ENCODE results near the gene OR11G2. TPM values are rescaled to one million over a fixed set of nuclear protein-coding genes. Genes with fewer than 3 reads are reported as not detected.

OR11G2 gene
- total and polyA plus RNA-seq, 2 donors (not counting 3 experiments of a cell fraction or from before 2014, with no cell fraction given) = not detected

GRCh38 chr14:20180486-20180885 lies 10.2 kb upstream of the OR11G2 start:
- no TSS peak for BruUV-seq (replicated peaks)
- no peak overlapping the region for H3K4me3 ChIP-seq (replicated peaks in 1 of 3; ENCODE audit: insufficient read depth in 1 of 3, low read depth in 1 of 3, low read length in 3 of 3)
- no peak overlapping the region for H2AFZ ChIP-seq (ENCODE audit: low read depth, low read length)
- intact Hi-C loops (cut with micrococcal nuclease) (no loop called here), dilution Hi-C loops (cut with MboI; ENCODE audit: extremely low pct_ligation_motif_present, low sequenced_read_pairs) (no loop called here)
- no peak overlapping the region for H3K27ac ChIP-seq (ENCODE audit: insufficient read depth, low read depth, low read length)
- no peak for TF ChIP-seq MYC (IDR thresholded peaks at IDR 0.05; ENCODE audit: low read depth, low read length)
- no peak for TF ChIP-seq EZH2 (IDR thresholded peaks at IDR 0.05; ENCODE audit: borderline replicate concordance, low read depth, low read length, severe bottlenecking)
- no peaks in the 10 kb centered on the region for H4K20me1 ChIP-seq (replicated peaks; ENCODE audit: control insufficient read depth, extremely low read depth, insufficient read depth, low read length)
- FAIRE-seq (no peak), DNase-seq (ENCODE audit: low read depth, low spot score) (no peak)
- ChIA-PET CTCF (no interaction called here), POLR2A (no interaction called here)
- H3K79me2 ChIP-seq (ENCODE audit: control insufficient read depth, insufficient read depth, low read length) = no peaks in the 10 kb centered on the region
- H3K27me3 ChIP-seq (ENCODE audit: control insufficient read depth in 2 of 2, insufficient read depth in 2 of 2, low read length in 2 of 2) = no peaks in the 10 kb centered on the region
- H3K36me3 ChIP-seq (ENCODE audit: control insufficient read depth in 2 of 2, extremely low read depth in 1 of 2, insufficient read depth in 2 of 2, low read length in 2 of 2) = no peaks in the 10 kb centered on the region
- no peak overlapping the region for H3K4me2 ChIP-seq (ENCODE audit: insufficient read depth, low read length)
- no peak overlapping the region for H3K9ac ChIP-seq (replicated peaks; ENCODE audit: extremely low read depth, insufficient read depth, low read length)
- H3K9me3 ChIP-seq (replicated peaks; ENCODE audit: control insufficient read depth, insufficient read depth, low read length) = peaks cover 7% of the 10 kb centered on the region
- no peaks in the 10 kb centered on the region for H3K9me1 ChIP-seq (replicated peaks; ENCODE audit: control insufficient read depth, extremely low read depth, insufficient read depth, low read length)
- no peaks in the 10 kb centered on the region for H3K4me1 ChIP-seq (ENCODE audit: control insufficient read depth, extremely low read depth, insufficient read depth, low read length)

GRCh38 chr14:20184181-20184580 lies 6.5 kb upstream of the OR11G2 start:
- DNase-seq (ENCODE audit: low read depth, low spot score) (no peak), FAIRE-seq (no peak)
- no peak overlapping the region for H3K27ac ChIP-seq (ENCODE audit: insufficient read depth, low read depth, low read length)
- H3K9me1 ChIP-seq (replicated peaks; ENCODE audit: control insufficient read depth, extremely low read depth, insufficient read depth, low read length) = no peaks in the 10 kb centered on the region
- no peaks in the 10 kb centered on the region for H3K27me3 ChIP-seq (ENCODE audit: control insufficient read depth in 2 of 2, insufficient read depth in 2 of 2, low read length in 2 of 2)
- no peaks in the 10 kb centered on the region for H3K79me2 ChIP-seq (ENCODE audit: control insufficient read depth, insufficient read depth, low read length)
- intact Hi-C loops (cut with micrococcal nuclease) = no loop called here
- no peaks in the 10 kb centered on the region for H4K20me1 ChIP-seq (replicated peaks; ENCODE audit: control insufficient read depth, extremely low read depth, insufficient read depth, low read length)
- H2AFZ ChIP-seq (ENCODE audit: low read depth, low read length) = no peak overlapping the region
- ChIA-PET CTCF (no interaction called here), POLR2A (no interaction called here)
- no peaks in the 10 kb centered on the region for H3K4me1 ChIP-seq (ENCODE audit: control insufficient read depth, extremely low read depth, insufficient read depth, low read length)
- H3K36me3 ChIP-seq (ENCODE audit: control insufficient read depth in 2 of 2, extremely low read depth in 1 of 2, insufficient read depth in 2 of 2, low read length in 2 of 2) = no peaks in the 10 kb centered on the region
- no peak overlapping the region for H3K4me2 ChIP-seq (ENCODE audit: insufficient read depth, low read length)
- peaks cover 7% of the 10 kb centered on the region for H3K9me3 ChIP-seq (replicated peaks; ENCODE audit: control insufficient read depth, insufficient read depth, low read length)
- TF ChIP-seq POLR2A (IDR thresholded peaks at IDR 0.05; ENCODE audit: low read depth, low read length) (no peak), MYC (IDR thresholded peaks at IDR 0.05; ENCODE audit: low read depth, low read length) (no peak), FOS (IDR thresholded peaks at IDR 0.05; ENCODE audit: borderline replicate concordance, insufficient read depth, low read length) (no peak), MAX (IDR thresholded peaks at IDR 0.05; ENCODE audit: insufficient read depth, insufficient read length) (no peak), GATA2 (IDR thresholded peaks at IDR 0.05; ENCODE audit: insufficient read depth, insufficient read length, low read depth, low read length) (no peak), JUN (IDR thresholded peaks at IDR 0.05; ENCODE audit: borderline replicate concordance, insufficient read depth, insufficient read length, low read depth) (no peak)
- H3K9ac ChIP-seq (replicated peaks; ENCODE audit: extremely low read depth, insufficient read depth, low read length) = no peak overlapping the region
- dilution Hi-C loops (cut with MboI; ENCODE audit: extremely low pct_ligation_motif_present, low sequenced_read_pairs) = no loop called here
- no peak overlapping the region for H3K4me3 ChIP-seq (replicated peaks in 1 of 3; ENCODE audit: insufficient read depth in 1 of 3, low read depth in 1 of 3, low read length in 3 of 3)
- no TSS peak for BruUV-seq (replicated peaks)
